Activated CD4-positive, alpha-beta T cell treated with anti-CD3 and anti-CD28 coated beads, Interleukin-2, amount 50 U/mL, for 24 hours (primary cell): ENCODE results near the gene KCTD16.

ENCODE experiments used
- DNase-seq, 2 donors: peaks; one replicate each; pipeline ENCODE4 v3.0.0-alpha.2; 2020; ENCODE audit warnings: low read depth in 1 of 2, low spot score in 1 of 2

KCTD16 gene

DNA sequence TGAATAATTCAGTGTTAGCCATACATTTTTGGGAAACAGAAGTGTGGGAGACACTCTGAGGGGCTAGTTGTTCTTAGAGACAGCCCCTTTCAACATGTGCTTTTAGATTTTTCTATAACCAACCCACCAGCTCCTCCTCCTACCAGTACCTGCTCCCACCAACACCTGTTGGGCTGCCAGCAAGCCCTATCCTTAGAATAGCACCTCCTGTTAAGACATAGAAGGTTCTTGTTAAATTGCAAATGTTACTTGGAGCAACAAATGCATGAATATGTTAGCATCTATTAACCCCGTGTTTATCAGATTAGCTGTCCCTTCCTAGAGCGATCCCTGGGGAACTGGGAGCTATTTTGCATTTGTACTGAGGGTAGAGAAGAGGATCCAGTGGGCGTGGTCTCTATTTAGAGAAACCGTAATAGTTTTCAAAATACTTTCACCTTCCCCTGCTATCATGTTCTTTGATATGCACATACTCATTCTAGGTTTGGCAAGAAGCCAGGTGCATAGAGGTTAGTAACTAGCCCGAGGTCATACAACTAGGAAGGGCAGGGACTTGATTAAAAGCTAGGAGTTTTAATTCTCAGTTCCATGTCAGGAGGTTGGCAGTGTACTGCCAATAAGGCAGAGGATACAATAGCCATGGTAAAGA is 334.4 kb downstream of the KCTD16 start:
- no peak for DNase-seq

DNA sequence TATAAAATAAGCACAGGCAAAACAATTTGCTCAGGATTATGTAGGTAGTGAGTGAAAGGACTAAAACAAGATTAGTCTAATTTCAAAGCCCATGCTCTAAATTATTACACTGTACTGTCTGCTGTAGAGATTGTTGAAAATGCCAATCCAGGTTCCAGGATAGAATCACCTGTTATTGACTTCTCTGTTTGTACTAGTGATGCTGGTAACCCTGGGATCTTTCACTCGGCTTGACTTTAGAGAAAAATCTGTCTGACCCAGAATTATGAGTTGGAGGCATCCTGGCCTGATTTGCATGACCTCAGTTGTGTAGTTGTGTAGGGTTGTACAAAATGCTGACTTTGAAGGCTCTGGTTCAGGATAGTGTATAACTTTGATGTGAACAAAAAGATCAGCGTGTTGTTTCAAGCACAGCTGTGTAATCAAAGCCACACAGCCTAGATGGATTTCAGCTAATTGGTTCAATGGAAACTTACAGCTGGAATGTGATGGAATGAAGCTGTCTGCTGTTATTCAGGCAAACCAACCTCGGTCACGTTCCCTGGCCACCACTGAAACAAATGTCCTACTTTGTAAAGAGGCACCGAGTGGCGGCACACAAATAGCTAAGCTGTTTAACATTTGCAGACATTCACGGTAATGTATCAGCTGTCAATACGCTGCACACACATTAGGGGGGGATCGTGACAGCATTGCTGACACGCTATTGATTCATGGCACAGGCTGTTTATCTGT is 340.3 kb downstream of the KCTD16 start:
- no peak for DNase-seq

DNA sequence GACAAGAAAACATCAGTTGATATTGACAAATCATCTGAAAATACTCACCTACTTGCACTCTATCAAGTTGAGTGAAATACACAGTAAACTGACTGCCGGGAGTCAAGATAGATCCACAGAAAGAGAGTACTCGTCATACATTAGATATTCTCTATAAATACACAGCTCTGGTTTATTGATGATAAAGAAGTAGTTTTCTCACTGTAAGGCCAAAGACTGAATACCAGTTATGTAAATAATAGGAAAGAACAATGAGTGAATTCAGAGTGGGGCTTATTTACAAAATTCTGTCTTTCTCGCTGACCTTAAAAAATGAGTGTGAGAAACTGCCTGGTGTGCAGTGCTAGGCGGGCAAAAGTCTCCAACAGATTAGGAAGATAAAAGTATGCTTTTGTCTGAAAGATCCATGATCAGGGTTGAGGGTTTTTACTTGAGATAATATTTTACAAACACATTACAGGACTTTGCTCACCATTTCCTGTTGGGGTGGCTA is 341.0 kb downstream of the KCTD16 start:
- no peak for DNase-seq

DNA sequence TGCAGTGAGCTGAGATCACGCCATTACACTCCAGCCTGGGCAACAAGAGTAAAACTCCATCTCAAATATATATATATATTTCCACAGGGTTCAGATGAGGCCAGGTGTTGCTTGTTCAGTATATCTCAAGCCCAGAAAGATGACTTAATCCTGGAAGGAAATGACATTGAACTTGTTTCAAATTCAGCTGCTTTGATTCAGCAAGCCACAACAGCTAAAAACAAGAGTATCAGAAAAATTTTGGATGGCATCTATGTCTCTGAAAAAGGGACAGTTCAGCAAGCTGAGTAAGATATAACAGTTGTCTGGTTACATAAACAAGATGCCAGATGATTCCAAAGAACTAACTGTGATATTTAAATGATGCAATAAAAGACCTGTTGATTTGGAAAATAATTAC is 352.0 kb downstream of the KCTD16 start:
- DNase-seq = no peak

DNA sequence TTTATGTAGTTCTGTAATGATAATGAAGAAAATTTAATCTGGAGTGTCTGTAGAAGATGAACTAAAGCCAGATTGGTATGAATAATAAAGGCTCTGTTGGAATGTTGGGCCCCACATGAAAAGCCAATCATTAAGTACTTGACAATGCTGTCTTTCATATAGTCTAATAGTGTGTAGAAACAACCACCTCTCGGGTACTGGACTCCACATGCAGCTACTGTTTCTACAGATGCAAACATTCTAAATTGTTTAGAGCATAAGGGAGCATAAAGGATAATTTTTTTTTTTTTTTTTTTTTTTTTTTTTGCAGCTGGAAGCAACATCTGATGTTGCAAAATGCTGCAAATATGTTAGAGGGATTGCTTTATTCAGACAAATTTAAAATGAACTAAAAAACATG is 354.3 kb downstream of the KCTD16 start:
- DNase-seq = no peak

DNA sequence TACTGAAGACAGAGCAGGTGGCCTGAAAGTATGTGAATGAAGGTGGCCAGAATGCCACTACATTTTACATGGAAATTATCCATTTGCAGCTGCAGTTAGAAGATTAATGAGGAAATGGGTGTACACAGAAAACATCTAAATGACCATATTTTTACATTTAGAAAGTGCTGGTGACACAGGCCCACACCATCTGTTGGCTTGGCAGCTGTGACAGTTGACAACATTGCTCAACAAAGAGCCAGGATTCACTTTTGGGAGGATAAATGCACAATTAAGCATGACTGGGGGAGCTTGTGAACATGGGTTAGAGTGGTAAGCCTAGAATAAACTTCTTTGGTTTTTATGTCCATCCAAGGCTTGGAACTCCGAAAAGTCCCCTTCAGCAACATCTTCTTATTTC is 360.5 kb downstream of the KCTD16 start:
- DNase-seq = no peak
